Muscle layer of colon (tissue), 2 donors: Measurements from ENCODE around the gene MAP3K14.

Source experiments
- H3K27ac ChIP-seq: one replicate; pipeline ENCODE4 v1.7.0; 2013; ENCODE audit warnings: low read depth, mild to moderate bottlenecking, low read length, moderate library complexity
- H3K27me3 ChIP-seq, 2 donors: one replicate each; pipeline ENCODE4 v1.7.0; 2013; ENCODE audit warnings: low read length in 2 of 2, mild to moderate bottlenecking in 2 of 2; ENCODE audit not compliant: insufficient read depth in 2 of 2, control insufficient read depth in 1 of 2
- H3K36me3 ChIP-seq: one replicate; pipeline ENCODE4 v1.7.0; 2013; ENCODE audit warnings: mild to moderate bottlenecking, low read length; ENCODE audit not compliant: insufficient read depth
- H3K4me1 ChIP-seq: one replicate; pipeline ENCODE4 v1.7.0; 2013; ENCODE audit warnings: mild to moderate bottlenecking, low read length; ENCODE audit not compliant: insufficient read depth
- H3K4me3 ChIP-seq, 2 donors: one replicate each; pipeline ENCODE4 v1.7.0; 2013; ENCODE audit warnings: low read length in 2 of 2, low read depth in 1 of 2, mild to moderate bottlenecking in 1 of 2, moderate library complexity in 1 of 2
- H3K9ac ChIP-seq: one replicate; pipeline ENCODE4 v1.7.0; 2013; ENCODE audit warnings: low read length
- H3K9me3 ChIP-seq: one replicate; pipeline ENCODE4 v1.7.0; 2013; ENCODE audit warnings: mild to moderate bottlenecking, low read length
- donor health status: abdominal sarcoma.
- donor health status: Adenocarcinoma of cecum.

The MAP3K14 gene

GRCh38 chr17:45336390-45337182 is 19.8 kb upstream of the MAP3K14 start:
- H3K27ac ChIP-seq: no peak overlapping the region
- no peaks in the 10 kb centered on the region for H3K4me1 ChIP-seq
- no peaks in the 10 kb centered on the region for H3K36me3 ChIP-seq
- H3K9ac ChIP-seq: no peak overlapping the region
- no peaks in the 10 kb centered on the region for H3K9me3 ChIP-seq
- no peak overlapping the region for H3K4me3 ChIP-seq
- no peaks in the 10 kb centered on the region for H3K27me3 ChIP-seq

GRCh38 chr17:45335721-45336120 is 18.9 kb upstream of the MAP3K14 start:
- Histone ChIP-seq H3K4me1 (no peaks in the 10 kb centered on the region), H3K27ac (no peak overlapping the region), H3K4me3 (no peak overlapping the region), H3K36me3 (no peaks in the 10 kb centered on the region), H3K9ac (no peak overlapping the region), H3K9me3 (no peaks in the 10 kb centered on the region), H3K27me3 (no peaks in the 10 kb centered on the region)

DNA sequence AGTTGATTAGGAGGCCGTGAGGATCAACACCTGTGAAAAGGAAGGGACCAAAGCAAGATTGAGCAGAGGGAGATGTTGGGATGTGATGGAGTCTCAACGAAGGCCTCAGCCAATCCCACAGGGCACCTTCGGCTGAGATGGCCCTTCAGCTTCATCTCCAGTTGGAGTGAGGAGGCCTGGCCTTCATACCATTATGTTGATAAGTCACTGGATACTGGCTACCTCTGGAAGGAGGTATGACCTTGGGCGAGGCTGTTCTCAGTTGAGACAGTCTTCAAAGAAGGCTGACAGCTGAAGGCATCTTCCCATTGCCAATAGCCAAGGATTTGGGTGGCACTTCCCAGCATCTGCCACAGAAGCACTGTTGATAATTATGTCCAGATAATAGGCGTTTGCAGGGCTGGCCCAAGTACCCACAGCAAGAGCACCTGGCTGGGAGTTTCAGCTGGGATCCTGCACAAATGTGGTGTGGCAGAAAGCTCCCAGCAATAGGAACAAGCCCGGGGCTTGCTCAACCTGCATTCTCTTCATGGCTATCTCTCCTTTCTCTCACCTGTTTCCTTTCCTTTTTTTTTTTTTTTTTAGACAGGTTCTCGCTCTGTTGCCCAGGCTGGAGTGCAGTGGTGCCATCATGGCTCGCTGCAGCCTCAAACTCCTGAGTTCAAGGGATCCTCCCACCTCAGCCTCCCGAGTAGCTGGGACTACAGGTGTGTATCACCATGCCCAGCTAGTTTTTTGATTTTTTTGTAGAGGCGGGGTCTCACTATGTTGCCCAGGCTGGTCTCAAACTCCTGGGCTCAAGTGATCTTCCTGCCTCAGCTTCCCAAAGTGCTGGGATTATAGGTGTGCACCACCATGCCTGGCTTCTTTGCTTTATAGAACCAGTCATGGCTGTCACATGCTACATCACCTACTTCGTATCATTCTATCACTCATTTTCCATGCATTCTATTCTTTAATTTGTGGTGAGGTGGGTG is 18.2 kb upstream of the MAP3K14 start:
- Histone ChIP-seq H3K9ac (no peak overlapping the region), H3K27me3 (no peaks in the 10 kb centered on the region), H3K4me1 (no peaks in the 10 kb centered on the region), H3K36me3 (no peaks in the 10 kb centered on the region), H3K27ac (no peak overlapping the region), H3K9me3 (no peaks in the 10 kb centered on the region), H3K4me3 (no peak overlapping the region)

- H3K36me3 ChIP-seq: no peaks in the 10 kb centered on the region
- H3K27me3 ChIP-seq: no peaks in the 10 kb centered on the region
- no peaks in the 10 kb centered on the region for H3K4me1 ChIP-seq
- H3K4me3 ChIP-seq: no peak overlapping the region
- H3K27ac ChIP-seq: no peak overlapping the region
- no peak overlapping the region for H3K9ac ChIP-seq
- no peaks in the 10 kb centered on the region for H3K9me3 ChIP-seq
Observed at GRCh38 chr17:45334231-45334630, 17.4 kb upstream of the MAP3K14 start.

GRCh38 chr17:45333702-45334092 is 16.9 kb upstream of the MAP3K14 start:
- Histone ChIP-seq H3K27me3 (no peaks in the 10 kb centered on the region), H3K4me1 (no peaks in the 10 kb centered on the region), H3K9me3 (no peaks in the 10 kb centered on the region), H3K36me3 (no peaks in the 10 kb centered on the region), H3K9ac (no peak overlapping the region), H3K27ac (no peak overlapping the region), H3K4me3 (no peak overlapping the region)

- H3K4me3 ChIP-seq: no peak overlapping the region
- H3K27ac ChIP-seq: no peak overlapping the region
- no peak overlapping the region for H3K9ac ChIP-seq
- H3K9me3 ChIP-seq: no peaks in the 10 kb centered on the region
- H3K4me1 ChIP-seq: no peaks in the 10 kb centered on the region
- H3K27me3 ChIP-seq: no peaks in the 10 kb centered on the region
- no peaks in the 10 kb centered on the region for H3K36me3 ChIP-seq
Observed at GRCh38 chr17:45332989-45333701, 16.3 kb upstream of the MAP3K14 start.

- H3K27ac ChIP-seq: no peak overlapping the region
- no peaks in the 10 kb centered on the region for H3K4me1 ChIP-seq
- H3K27me3 ChIP-seq: no peaks in the 10 kb centered on the region
- H3K4me3 ChIP-seq: no peak overlapping the region
- H3K9me3 ChIP-seq: no peaks in the 10 kb centered on the region
- no peaks in the 10 kb centered on the region for H3K36me3 ChIP-seq
- no peak overlapping the region for H3K9ac ChIP-seq
Observed at GRCh38 chr17:45332505-45332904, 15.7 kb upstream of the MAP3K14 start.

- H3K27ac ChIP-seq: no peak overlapping the region
- no peaks in the 10 kb centered on the region for H3K36me3 ChIP-seq
- H3K27me3 ChIP-seq: no peaks in the 10 kb centered on the region
- H3K9me3 ChIP-seq: no peaks in the 10 kb centered on the region
- peaks cover 4% of the 10 kb centered on the region for H3K4me1 ChIP-seq
- no peak overlapping the region for H3K9ac ChIP-seq
- no peak overlapping the region for H3K4me3 ChIP-seq
Observed at GRCh38 chr17:45326626-45327025, 9.8 kb upstream of the MAP3K14 start.

GRCh38 chr17:45325810-45326209 is 9.0 kb upstream of the MAP3K14 start:
- Histone ChIP-seq H3K4me3 (no peak overlapping the region), H3K9me3 (no peaks in the 10 kb centered on the region), H3K4me1 (peaks cover 12% of the 10 kb centered on the region), H3K36me3 (no peaks in the 10 kb centered on the region), H3K27me3 (no peaks in the 10 kb centered on the region), H3K27ac (no peak overlapping the region), H3K9ac (no peak overlapping the region)

GRCh38 chr17:45324336-45324735 is 7.5 kb upstream of the MAP3K14 start:
- Histone ChIP-seq H3K9me3 (no peaks in the 10 kb centered on the region), H3K4me3 (no peak overlapping the region), H3K27me3 (no peaks in the 10 kb centered on the region), H3K36me3 (no peaks in the 10 kb centered on the region), H3K4me1 (peaks cover 27% of the 10 kb centered on the region), H3K27ac (no peak overlapping the region), H3K9ac (no peak overlapping the region)

GRCh38 chr17:45322168-45322567 is 5.3 kb upstream of the MAP3K14 start:
- H3K4me1 ChIP-seq: peaks cover 47% of the 10 kb centered on the region

More at GRCh38 chr17:45322168-45322567, 5.3 kb upstream of the MAP3K14 start:
- no peak overlapping the region for H3K4me3 ChIP-seq
- H3K27me3 ChIP-seq: no peaks in the 10 kb centered on the region
- H3K9me3 ChIP-seq: no peaks in the 10 kb centered on the region
- H3K36me3 ChIP-seq: no peaks in the 10 kb centered on the region
- no peak overlapping the region for H3K27ac ChIP-seq
- H3K9ac ChIP-seq: no peak overlapping the region
